IgD-negative memory B cell (primary cell): ENCODE data around the gene NDUFA5. TPM values are rescaled to one million over a fixed set of nuclear protein-coding genes. Genes with fewer than 3 reads are reported as not detected.
"Not testable (repeated sequence)": the region's sequence is repeated elsewhere in the genome, so short reads cannot be mapped to it uniquely, and the experiment has no call there.

Source experiments
- H3K27ac Mint-ChIP-seq, 3 donors: one replicate each; pipeline ENCODE4 v1.8.0; 2020 to 2022; ENCODE audit warnings: mild to moderate bottlenecking in 3 of 3, mixed read lengths in 3 of 3, moderate library complexity in 1 of 3
- H3K27me3 Mint-ChIP-seq: one replicate; pipeline ENCODE4 v1.8.0; 2021; ENCODE audit warnings: mixed read lengths
- H3K36me3 Mint-ChIP-seq: one replicate; pipeline ENCODE4 v1.8.0; 2020; ENCODE audit warnings: mild to moderate bottlenecking, mixed read lengths
- H3K4me1 Mint-ChIP-seq, 3 donors: one replicate each; pipeline ENCODE4 v1.8.0; 2020 to 2022; ENCODE audit warnings: mixed read lengths in 3 of 3, mild to moderate bottlenecking in 1 of 3
- H3K4me3 Mint-ChIP-seq, 4 donors: one replicate each; pipeline ENCODE4 v1.8.0; 2020 to 2022; ENCODE audit warnings: mild to moderate bottlenecking in 4 of 4, mixed read lengths in 4 of 4, moderate library complexity in 3 of 4
- H3K9me3 Mint-ChIP-seq, 3 donors: one replicate each; pipeline ENCODE4 v1.8.0; 2020 to 2021; ENCODE audit warnings: mixed read lengths in 3 of 3, mild to moderate bottlenecking in 1 of 3
- polyA plus RNA-seq: library from polyadenylated mRNA; unstranded; fragments of 300-500 nt; fragmentation: Illumina TruSeq; gene quantifications from one replicate; pipeline ENCODE4 v1.2.3, GENCODE V29; 2021

Gene NDUFA5
- polyA plus RNA-seq, 1 donor from 2014 or later = 77.9 TPM

GRCh38 chr7:123571684-123572083, 14.1 kb upstream of the NDUFA5 start:
- peaks cover 0 to 2% (median 0%) of the 10 kb centered on the region in 3 donors for H3K9me3 Mint-ChIP-seq
- H3K36me3 Mint-ChIP-seq = no peaks in the 10 kb centered on the region
- H3K27ac Mint-ChIP-seq = no peak overlapping the region
- H3K4me3 Mint-ChIP-seq = no peak overlapping the region
- no peaks in the 10 kb centered on the region for H3K27me3 Mint-ChIP-seq
- peaks cover 0 to 6% (median 5%) of the 10 kb centered on the region in 3 donors for H3K4me1 Mint-ChIP-seq

DNA sequence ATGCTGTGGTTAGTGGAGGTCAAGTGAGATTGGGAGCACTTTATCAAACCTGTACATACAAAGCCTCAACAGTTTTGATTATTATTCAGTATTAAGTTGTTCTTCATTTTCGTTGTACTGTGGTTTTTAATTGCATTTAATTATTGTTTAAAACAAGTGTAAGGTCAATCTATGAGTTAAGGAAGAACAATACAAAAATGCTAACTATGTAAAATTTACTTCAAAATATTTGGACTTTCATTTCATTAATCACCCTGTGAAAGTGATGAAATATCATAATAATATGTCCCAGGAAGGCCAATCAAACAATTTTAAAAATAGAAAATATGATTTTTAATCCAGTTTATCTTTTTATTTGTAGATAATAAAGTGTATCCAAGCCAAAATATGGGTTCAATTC, 13.6 kb upstream of the NDUFA5 start:
- Mint-ChIP-seq H3K27ac (no peak overlapping the region), H3K9me3 (peaks cover 0 to 2% (median 0%) of the 10 kb centered on the region in 3 donors), H3K4me3 (no peak overlapping the region), H3K4me1 (peaks cover 0 to 6% (median 5%) of the 10 kb centered on the region in 3 donors), H3K36me3 (no peaks in the 10 kb centered on the region), H3K27me3 (no peaks in the 10 kb centered on the region)

DNA sequence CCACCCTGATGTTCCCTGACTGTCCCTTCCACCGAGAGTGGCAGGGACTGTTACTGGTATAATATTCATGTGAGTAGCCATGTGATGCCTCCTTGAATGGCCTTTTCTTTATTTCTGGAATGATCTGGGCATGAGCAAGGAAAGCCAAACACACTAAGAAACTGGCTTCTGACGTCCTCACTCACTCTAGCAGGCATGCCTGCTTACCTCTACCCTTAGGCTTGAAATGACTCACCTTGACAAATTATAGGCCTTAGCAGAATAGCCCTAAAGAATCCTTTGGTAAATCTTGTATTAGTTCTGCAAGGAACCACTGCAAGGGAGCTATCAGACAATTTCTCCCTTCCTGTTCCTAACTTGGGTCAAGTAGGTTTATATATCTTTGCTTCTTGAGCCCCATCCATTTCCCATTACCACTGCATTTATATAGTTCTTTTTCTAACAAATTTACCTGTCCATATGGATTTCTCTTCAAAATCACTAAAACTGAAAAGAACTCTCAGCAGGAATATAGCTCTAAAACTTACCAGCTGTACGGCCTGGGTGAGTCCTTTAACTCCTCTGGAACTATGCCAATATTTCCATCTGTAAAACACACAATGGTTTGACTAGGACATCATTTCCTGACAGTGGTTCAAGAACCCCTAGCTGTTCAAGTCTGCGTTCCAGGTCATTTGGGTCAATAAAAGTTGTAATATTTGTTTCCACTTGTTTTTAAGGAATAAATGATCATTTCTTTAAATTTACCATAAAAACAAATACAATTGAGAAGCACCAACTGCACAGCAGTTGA, 13.0 kb upstream of the NDUFA5 start:
- Mint-ChIP-seq H3K27ac (no peak overlapping the region), H3K27me3 (no peaks in the 10 kb centered on the region), H3K9me3 (peaks cover 0 to 2% (median 0%) of the 10 kb centered on the region in 3 donors), H3K4me1 (peaks cover 0 to 6% (median 5%) of the 10 kb centered on the region in 3 donors), H3K4me3 (no peak overlapping the region), H3K36me3 (no peaks in the 10 kb centered on the region)

DNA sequence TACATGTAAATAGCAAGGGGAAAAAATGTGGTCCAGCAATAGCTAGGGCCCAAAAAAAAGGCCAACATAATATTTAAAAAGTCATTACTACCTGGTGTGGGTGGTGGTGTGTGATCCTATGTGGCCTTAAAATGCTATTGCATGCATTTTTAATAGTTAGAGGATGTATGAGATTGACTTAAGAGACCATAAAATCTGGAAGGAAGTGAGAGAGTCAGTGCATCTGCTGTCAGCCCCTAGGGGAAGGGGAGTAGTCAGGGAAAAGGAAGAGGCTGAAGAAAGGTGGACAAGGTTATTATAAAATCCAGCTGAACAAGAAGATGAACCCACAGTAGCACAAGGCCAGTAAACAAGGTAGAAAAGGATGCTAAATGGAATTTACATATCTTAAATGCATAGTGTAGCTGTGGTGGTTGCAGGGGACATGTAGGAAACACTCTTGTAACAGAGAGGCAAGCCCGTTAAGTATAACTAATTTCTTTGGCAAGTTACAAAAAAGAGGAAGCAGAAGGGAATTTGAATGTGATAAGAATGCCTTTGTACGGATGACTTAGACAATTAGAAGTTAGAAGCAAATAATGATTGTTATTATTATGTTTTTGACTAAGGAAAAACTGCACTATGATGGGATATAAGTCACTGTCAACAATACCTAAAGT, 11.9 kb upstream of the NDUFA5 start:
- Mint-ChIP-seq H3K27ac (peak overlapping the region in 2 of 3 donors; percentile 7 to 41), H3K36me3 (no peaks in the 10 kb centered on the region), H3K4me1 (peaks cover 0 to 6% (median 5%) of the 10 kb centered on the region in 3 donors), H3K9me3 (peaks cover 0 to 2% (median 0%) of the 10 kb centered on the region in 3 donors), H3K27me3 (no peaks in the 10 kb centered on the region), H3K4me3 (no peak overlapping the region)

GRCh38 chr7:123562121-123562520, 4.5 kb upstream of the NDUFA5 start:
- peaks cover 0 to 4% (median 1%) of the 10 kb centered on the region in 3 donors for H3K4me1 Mint-ChIP-seq
- H3K27me3 Mint-ChIP-seq = no peaks in the 10 kb centered on the region
- H3K27ac Mint-ChIP-seq = no peak overlapping the region
- no peaks in the 10 kb centered on the region for H3K36me3 Mint-ChIP-seq
- no peak overlapping the region for H3K4me3 Mint-ChIP-seq
- no peaks in the 10 kb centered on the region for H3K9me3 Mint-ChIP-seq

DNA sequence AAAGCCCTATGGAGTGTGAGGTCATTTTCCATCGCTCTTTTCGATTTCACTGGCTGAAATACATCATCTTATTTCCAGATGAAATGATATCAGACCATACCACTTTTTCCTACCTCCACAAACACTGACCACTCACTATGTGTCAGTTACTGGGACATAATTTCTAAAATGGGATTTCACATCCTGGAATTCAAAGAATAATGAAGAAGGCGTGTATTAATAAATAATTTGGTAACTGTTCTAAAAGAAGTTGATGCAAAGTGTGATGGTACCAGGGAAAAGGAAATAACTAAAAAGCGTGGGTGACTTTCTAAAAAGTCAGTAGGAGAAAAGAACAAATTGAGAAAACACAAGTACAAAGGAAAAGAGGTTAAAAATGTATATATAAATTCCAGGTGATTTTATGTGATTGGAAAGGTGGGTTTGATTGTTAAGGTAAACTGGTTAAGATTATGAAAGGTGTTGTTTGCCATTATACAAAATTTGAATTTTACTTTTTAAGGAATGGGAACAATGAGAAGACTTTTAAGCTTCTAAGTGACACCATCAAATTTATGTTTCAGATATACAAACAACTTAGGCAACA, 764 bp upstream of the NDUFA5 start:
- peaks cover under 1% of the 10 kb centered on the region for H3K36me3 Mint-ChIP-seq
- H3K4me1 Mint-ChIP-seq = peaks cover 0 to 8% (median 4%) of the 10 kb centered on the region in 3 donors
- H3K9me3 Mint-ChIP-seq = no peaks in the 10 kb centered on the region
- no peaks in the 10 kb centered on the region for H3K27me3 Mint-ChIP-seq
- H3K4me3 Mint-ChIP-seq = no peak overlapping the region
- H3K27ac Mint-ChIP-seq = no peak overlapping the region

DNA sequence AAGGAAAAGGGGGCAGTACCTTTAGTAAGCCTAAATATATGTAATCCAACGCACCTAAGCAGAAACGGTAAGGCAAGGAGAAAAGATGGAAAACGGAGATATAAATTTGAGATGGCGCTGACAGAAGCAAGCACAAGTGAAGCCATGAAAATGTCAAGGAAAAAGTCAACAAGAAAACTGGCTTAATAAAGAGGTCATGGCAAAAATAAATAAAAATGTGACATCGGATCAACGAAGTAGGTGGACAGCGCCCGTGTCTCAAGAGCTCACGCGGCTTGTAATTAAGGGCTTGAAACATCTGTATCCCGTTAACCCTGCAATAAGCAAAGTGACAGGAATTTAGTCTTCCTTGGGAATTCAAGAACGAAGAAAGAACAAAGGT, 611 bp downstream of the NDUFA5 start:
- H3K4me1 Mint-ChIP-seq = peaks cover 6 to 14% (median 8%) of the 10 kb centered on the region in 3 donors
- no peak overlapping the region for H3K4me3 Mint-ChIP-seq
- H3K27ac Mint-ChIP-seq = no peak overlapping the region
- no peaks in the 10 kb centered on the region for H3K27me3 Mint-ChIP-seq
- H3K36me3 Mint-ChIP-seq = peaks cover 9% of the 10 kb centered on the region
- H3K9me3 Mint-ChIP-seq = no peaks in the 10 kb centered on the region

- Mint-ChIP-seq H3K9me3 (no peaks in the 10 kb centered on the region), H3K27ac (no peak overlapping the region), H3K27me3 (no peaks in the 10 kb centered on the region), H3K4me3 (no peak overlapping the region), H3K4me1 (peaks cover 6 to 16% (median 8%) of the 10 kb centered on the region in 3 donors), H3K36me3 (peaks cover 12% of the 10 kb centered on the region)
Measured at GRCh38 chr7:123555484-123555883, 2.1 kb downstream of the NDUFA5 start.

DNA sequence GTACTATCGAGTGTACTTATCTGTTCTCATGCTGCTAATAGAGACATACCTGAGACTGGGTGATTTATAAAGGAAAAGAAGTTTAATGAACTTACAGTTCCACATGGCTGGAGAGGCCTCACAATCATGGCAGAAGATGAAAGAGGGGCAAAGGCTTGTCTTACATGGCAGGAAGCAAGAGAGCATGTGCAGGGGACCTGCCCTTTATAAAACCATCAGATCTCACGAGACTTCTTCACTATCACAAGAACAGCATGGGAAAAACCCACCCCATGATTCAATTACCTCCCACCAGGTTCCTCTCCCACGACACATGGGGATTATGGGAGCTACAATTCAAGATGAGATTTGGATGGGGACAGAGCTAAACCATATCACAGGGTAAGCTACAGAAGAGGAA, 4.5 kb downstream of the NDUFA5 start:
- H3K27me3 Mint-ChIP-seq = no peaks in the 10 kb centered on the region
- peaks cover 11 to 13% (median 12%) of the 10 kb centered on the region in 3 donors for H3K4me1 Mint-ChIP-seq
- H3K36me3 Mint-ChIP-seq = peaks cover 12% of the 10 kb centered on the region
- H3K4me3 Mint-ChIP-seq = peak overlapping the region in 1 of 4 donors; percentile 12
- H3K27ac Mint-ChIP-seq = peak overlapping the region in 1 of 3 donors; percentile 60
- no peaks in the 10 kb centered on the region for H3K9me3 Mint-ChIP-seq

DNA sequence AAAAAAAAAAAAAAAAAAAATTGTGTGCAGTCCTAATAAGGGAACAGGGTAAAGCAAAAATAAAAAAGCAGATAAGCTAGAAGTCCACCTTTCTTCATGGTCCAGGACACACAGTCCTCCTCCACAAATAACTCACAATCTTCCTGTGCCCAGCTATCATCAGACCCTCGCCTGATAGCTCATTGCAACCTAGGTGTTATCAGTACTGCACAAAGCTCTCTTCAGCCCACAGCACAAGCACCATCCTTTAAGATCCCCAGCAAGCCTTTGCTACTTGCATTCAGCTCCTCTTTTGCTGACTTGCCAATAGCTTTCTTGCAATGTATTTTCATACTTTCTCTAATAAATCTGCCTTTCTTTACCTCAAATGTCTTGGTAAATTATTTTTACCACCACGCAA, 5.0 kb downstream of the NDUFA5 start:
- peak overlapping the region in 1 of 3 donors; percentile 60 for H3K27ac Mint-ChIP-seq
- peak overlapping the region in 1 of 4 donors; percentile 12 for H3K4me3 Mint-ChIP-seq
- no peaks in the 10 kb centered on the region for H3K27me3 Mint-ChIP-seq
- H3K9me3 Mint-ChIP-seq = no peaks in the 10 kb centered on the region
- H3K4me1 Mint-ChIP-seq = peaks cover 11 to 12% (median 12%) of the 10 kb centered on the region in 3 donors
- peaks cover 12% of the 10 kb centered on the region for H3K36me3 Mint-ChIP-seq

- H3K4me3 Mint-ChIP-seq, H3K27me3 Mint-ChIP-seq, H3K27ac Mint-ChIP-seq, H3K9me3 Mint-ChIP-seq: not testable (repeated sequence)
- H3K36me3 Mint-ChIP-seq = peaks cover 15% of the 10 kb centered on the region
- peaks cover 11 to 16% (median 13%) of the 10 kb centered on the region in 3 donors for H3K4me1 Mint-ChIP-seq
Measured at GRCh38 chr7:123552134-123552533, 5.5 kb downstream of the NDUFA5 start.

DNA sequence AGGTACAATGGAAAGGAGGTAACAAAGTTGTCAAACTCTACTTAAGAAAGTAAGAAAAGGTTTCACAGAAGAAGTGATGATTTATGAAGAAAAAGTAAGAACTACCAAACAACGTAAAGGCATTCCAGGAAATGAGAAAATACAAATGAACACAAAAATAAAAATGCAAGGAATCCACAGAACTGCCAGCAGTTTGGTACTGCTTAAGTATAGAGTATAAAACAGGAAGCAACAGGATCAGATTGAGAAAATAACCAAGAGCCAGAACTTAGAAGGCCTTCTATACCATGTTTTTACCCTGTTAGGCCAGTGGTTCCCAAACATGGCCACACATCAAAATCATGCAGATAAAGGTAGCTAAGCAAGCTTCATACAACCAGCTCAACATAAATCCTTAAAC, 9.2 kb downstream of the NDUFA5 start:
- H3K27ac Mint-ChIP-seq = peak overlapping the region in 1 of 3 donors; percentile 24
- no peaks in the 10 kb centered on the region for H3K27me3 Mint-ChIP-seq
- no peaks in the 10 kb centered on the region for H3K9me3 Mint-ChIP-seq
- H3K4me1 Mint-ChIP-seq = peaks cover 10 to 17% (median 11%) of the 10 kb centered on the region in 3 donors
- no peak overlapping the region for H3K4me3 Mint-ChIP-seq
- H3K36me3 Mint-ChIP-seq = peaks cover 15% of the 10 kb centered on the region

DNA sequence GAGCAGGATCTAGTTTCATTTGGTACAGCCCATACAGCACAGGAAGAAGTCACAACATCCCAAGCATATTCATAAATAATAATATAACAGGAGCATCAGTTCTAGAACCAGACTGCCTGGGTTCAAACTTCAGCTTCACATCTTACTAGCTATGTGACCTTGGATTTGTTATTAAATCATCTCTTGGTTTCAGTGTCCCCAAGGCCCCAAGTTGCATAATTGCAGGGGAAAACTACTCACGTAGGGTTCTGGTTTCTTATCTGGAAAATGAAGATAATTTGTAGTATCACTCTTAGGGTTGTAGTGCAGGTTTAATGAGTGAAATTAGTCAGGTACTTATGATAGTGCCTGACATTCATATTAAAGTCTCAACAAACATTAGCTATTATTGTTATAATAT, 17.7 kb downstream of the NDUFA5 start:
- no peak overlapping the region for H3K4me3 Mint-ChIP-seq
- no peaks in the 10 kb centered on the region for H3K36me3 Mint-ChIP-seq
- peaks cover 0 to 8% (median 3%) of the 10 kb centered on the region in 3 donors for H3K4me1 Mint-ChIP-seq
- H3K27ac Mint-ChIP-seq = no peak overlapping the region
- H3K9me3 Mint-ChIP-seq = no peaks in the 10 kb centered on the region
- H3K27me3 Mint-ChIP-seq = no peaks in the 10 kb centered on the region

DNA sequence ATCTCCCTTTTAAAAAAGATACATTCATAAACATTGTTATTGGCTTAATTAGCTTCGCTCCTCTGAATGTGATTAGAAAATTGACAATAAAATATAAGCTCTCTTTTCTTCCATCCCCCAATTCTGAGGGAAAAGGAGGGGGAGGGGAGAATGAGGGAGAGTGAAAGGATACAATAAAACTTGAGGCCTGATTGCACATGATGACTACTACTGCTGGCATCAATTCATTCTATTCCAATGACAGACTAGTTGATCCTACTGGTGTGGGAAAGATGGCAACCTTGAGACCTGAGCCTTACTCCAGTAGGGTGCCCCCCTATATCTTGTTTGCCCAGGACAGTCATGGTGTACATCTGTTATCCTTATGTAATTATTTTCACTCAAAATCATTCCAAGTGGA, 18.7 kb downstream of the NDUFA5 start:
- H3K4me3 Mint-ChIP-seq = peak overlapping the region in 1 of 4 donors; percentile 39
- H3K27me3 Mint-ChIP-seq = peaks cover 3% of the 10 kb centered on the region
- no peaks in the 10 kb centered on the region for H3K9me3 Mint-ChIP-seq
- H3K4me1 Mint-ChIP-seq = peaks cover 2 to 8% (median 5%) of the 10 kb centered on the region in 3 donors
- no peaks in the 10 kb centered on the region for H3K36me3 Mint-ChIP-seq
- no peak overlapping the region for H3K27ac Mint-ChIP-seq

DNA sequence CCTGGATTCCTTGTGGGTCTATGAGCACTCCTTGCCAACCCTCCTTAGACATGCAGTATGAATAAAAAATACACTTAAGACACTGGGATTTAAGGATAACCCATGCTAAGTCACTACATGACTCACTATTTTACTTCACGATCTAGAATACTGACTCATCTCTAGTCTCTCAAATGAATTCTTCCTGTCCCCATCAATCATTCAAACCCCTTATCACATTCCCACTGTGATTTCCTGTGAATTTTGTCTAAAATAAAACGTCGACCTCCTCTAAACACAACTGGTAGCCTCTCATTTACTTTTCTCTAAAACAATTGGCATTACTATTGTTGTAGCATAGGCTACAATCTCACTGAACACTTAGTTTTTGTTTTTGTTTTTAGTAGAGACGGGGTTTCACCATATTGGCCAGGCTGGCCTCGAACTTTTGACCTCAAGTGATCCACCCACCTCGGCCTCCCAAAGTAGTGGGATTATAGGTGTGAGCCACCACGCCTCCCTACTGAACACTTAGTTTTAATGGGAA, 19.4 kb downstream of the NDUFA5 start:
- Mint-ChIP-seq H3K4me3 (peak overlapping the region in 1 of 4 donors; percentile 38), H3K27ac (no peak overlapping the region), H3K9me3 (no peaks in the 10 kb centered on the region), H3K4me1 (peaks cover 2 to 12% (median 9%) of the 10 kb centered on the region in 3 donors), H3K27me3 (peaks cover 6% of the 10 kb centered on the region), H3K36me3 (no peaks in the 10 kb centered on the region)
